Measurements from ENCODE around the gene SAPCD2.

DNA sequence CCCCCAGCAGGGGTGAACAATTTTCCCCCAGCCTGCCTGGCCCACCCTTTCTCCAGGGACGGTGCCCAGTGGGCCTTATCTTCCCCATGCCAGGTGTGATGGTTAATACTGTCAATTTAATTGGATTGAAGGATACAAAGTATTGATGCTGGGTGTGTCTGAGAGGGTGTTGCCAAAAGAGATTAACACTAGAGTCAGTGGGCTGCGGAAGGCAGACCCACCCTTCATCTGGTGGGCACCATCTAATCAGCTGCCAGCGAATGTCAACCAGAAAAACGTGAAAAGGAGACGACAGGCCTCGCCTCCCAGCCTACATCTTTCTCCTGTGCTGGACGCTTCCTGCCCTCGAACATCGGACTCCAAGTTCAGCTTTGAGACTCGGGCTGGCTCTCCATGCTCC lies 32.9 kb downstream of the SAPCD2 start:
- no peak for TF ChIP-seq POLR2AphosphoS5 (IDR thresholded peaks at IDR 0.05)
- no peak for TF ChIP-seq POLR2A (IDR thresholded peaks at IDR 0.05; ENCODE audit: low read depth)
- TF ChIP-seq, protein P1, sequence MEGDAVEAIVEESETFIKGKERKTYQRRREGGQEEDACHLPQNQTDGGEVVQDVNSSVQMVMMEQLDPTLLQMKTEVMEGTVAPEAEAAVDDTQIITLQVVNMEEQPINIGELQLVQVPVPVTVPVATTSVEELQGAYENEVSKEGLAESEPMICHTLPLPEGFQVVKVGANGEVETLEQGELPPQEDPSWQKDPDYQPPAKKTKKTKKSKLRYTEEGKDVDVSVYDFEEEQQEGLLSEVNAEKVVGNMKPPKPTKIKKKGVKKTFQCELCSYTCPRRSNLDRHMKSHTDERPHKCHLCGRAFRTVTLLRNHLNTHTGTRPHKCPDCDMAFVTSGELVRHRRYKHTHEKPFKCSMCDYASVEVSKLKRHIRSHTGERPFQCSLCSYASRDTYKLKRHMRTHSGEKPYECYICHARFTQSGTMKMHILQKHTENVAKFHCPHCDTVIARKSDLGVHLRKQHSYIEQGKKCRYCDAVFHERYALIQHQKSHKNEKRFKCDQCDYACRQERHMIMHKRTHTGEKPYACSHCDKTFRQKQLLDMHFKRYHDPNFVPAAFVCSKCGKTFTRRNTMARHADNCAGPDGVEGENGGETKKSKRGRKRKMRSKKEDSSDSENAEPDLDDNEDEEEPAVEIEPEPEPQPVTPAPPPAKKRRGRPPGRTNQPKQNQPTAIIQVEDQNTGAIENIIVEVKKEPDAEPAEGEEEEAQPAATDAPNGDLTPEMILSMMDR (IDR thresholded peaks at IDR 0.05), result no peak
